SK-N-SH treated with all-trans-retinoic acid at 6 μM for 48 hours (cell line): ENCODE measurements around the gene TRIM75.

Experiments
- ATAC-seq: fragments of 200-7000 bp; cut with Tn5 transposase; 3 replicates; pipeline ENCODE4 v1.9.1; 2020; ENCODE audit warnings: mild to moderate bottlenecking, moderate library complexity
- ARNTL ChIP-seq: fragments of 450-650 bp; formaldehyde crosslinking; IDR thresholded peaks from 2 replicates; pipeline ENCODE4 v1.5.0; 2020; ENCODE audit warnings: low read depth, mild to moderate bottlenecking, moderate library complexity, borderline replicate concordance
- CREB5 ChIP-seq: fragments of 250-450 bp; sonication (Bioruptor Pico); IDR thresholded peaks from 2 replicates; pipeline ENCODE4 v1.5.1; 2020; ENCODE audit warnings: low read depth, mild to moderate bottlenecking, moderate library complexity
- CSDC2 ChIP-seq: fragments of 250-450 bp; sonication (Bioruptor Pico); IDR thresholded peaks from 2 replicates; pipeline ENCODE4 v1.5.0; 2020; ENCODE audit warnings: mild to moderate bottlenecking, moderate library complexity
- ESRRG ChIP-seq: fragments of 250-450 bp; sonication (Bioruptor Pico); IDR thresholded peaks from 2 replicates; pipeline ENCODE4 v1.6.1; 2021; ENCODE audit warnings: mild to moderate bottlenecking
- GLIS3 ChIP-seq: fragments of 250-450 bp; sonication (Bioruptor Pico); IDR thresholded peaks from 2 replicates; pipeline ENCODE4 v1.5.0; 2020; ENCODE audit warnings: mild to moderate bottlenecking, moderate library complexity
- ISL1 ChIP-seq: fragments of 250-450 bp; sonication (Bioruptor Pico); IDR thresholded peaks from 2 replicates; pipeline ENCODE4 v2.1.2; 2022; ENCODE audit warnings: mild to moderate bottlenecking, moderate library complexity
- PATZ1 ChIP-seq: fragments of 250-450 bp; sonication (Bioruptor Pico); IDR thresholded peaks from 2 replicates; pipeline ENCODE4 v1.8.0; 2020; ENCODE audit warnings: mild to moderate bottlenecking, moderate library complexity, borderline replicate concordance
- PPARA ChIP-seq: fragments of 250-450 bp; sonication (Bioruptor Pico); IDR thresholded peaks from 2 replicates; pipeline ENCODE4 v1.5.0; 2020; ENCODE audit warnings: mild to moderate bottlenecking, borderline replicate concordance
- RARB ChIP-seq: fragments of 250-450 bp; sonication (Bioruptor Pico); IDR thresholded peaks from 2 replicates; pipeline ENCODE4 v1.8.0; 2021; ENCODE audit warnings: mild to moderate bottlenecking, moderate library complexity
- TCF4 ChIP-seq: fragments of 250-450 bp; sonication (Bioruptor Pico); IDR thresholded peaks from 2 replicates; pipeline ENCODE4 v1.8.0; 2021; ENCODE audit warnings: mild to moderate bottlenecking, moderate library complexity, borderline replicate concordance
- TSHZ2 ChIP-seq: fragments of 250-450 bp; sonication (Bioruptor Pico); IDR thresholded peaks from 2 replicates; pipeline ENCODE4 v1.5.0; 2020; ENCODE audit warnings: mild to moderate bottlenecking, moderate library complexity
- ZC3H10 ChIP-seq: fragments of 250-450 bp; sonication (Bioruptor Pico); IDR thresholded peaks from 2 replicates; pipeline ENCODE4 v1.5.1; 2021; ENCODE audit warnings: mild to moderate bottlenecking, moderate library complexity
- ZFP3 ChIP-seq: fragments of 250-450 bp; sonication (Bioruptor Pico); IDR thresholded peaks from 2 replicates; pipeline ENCODE4 v1.5.0; 2020; ENCODE audit warnings: mild to moderate bottlenecking, moderate library complexity
- ZFP30 ChIP-seq: fragments of 450-650 bp; formaldehyde crosslinking; IDR thresholded peaks from 2 replicates; pipeline ENCODE4 v1.5.0; 2022; ENCODE audit warnings: mild to moderate bottlenecking, moderate library complexity
- ZNF565 ChIP-seq: fragments of 450-650 bp; formaldehyde crosslinking; conservative IDR thresholded peaks from 2 replicates; pipeline ENCODE4 v1.5.0; 2020; ENCODE audit warnings: low read depth, mild to moderate bottlenecking, moderate library complexity
- ZNF70 ChIP-seq: fragments of 450-650 bp; formaldehyde crosslinking; IDR thresholded peaks from 2 replicates; pipeline ENCODE4 v1.5.0; 2020; ENCODE audit warnings: mild to moderate bottlenecking, moderate library complexity
- ZNF8 ChIP-seq: fragments of 450-650 bp; formaldehyde crosslinking; IDR thresholded peaks from 2 replicates; pipeline ENCODE4 v1.5.0; 2020; ENCODE audit warnings: mild to moderate bottlenecking, moderate library complexity
- TF ChIP-seq, protein P1 (sequence below): fragments of 250-450 bp; sonication (Bioruptor Pico); IDR thresholded peaks from 2 replicates; pipeline ENCODE4 v1.8.0; 2021; ENCODE audit warnings: low read depth, mild to moderate bottlenecking, moderate library complexity, borderline replicate concordance
- TF ChIP-seq, protein P2 (sequence below): fragments of 250-450 bp; sonication (Bioruptor Pico); IDR thresholded peaks from 2 replicates; pipeline ENCODE4 v1.5.1; 2021; ENCODE audit warnings: mild to moderate bottlenecking, moderate library complexity

Gene TRIM75

GRCh38 chr4:165031436-165032211, 22.0 kb upstream of the TRIM75 start, which contains the start of gene TRIM60 (continued):
- TF ChIP-seq, protein P1, sequence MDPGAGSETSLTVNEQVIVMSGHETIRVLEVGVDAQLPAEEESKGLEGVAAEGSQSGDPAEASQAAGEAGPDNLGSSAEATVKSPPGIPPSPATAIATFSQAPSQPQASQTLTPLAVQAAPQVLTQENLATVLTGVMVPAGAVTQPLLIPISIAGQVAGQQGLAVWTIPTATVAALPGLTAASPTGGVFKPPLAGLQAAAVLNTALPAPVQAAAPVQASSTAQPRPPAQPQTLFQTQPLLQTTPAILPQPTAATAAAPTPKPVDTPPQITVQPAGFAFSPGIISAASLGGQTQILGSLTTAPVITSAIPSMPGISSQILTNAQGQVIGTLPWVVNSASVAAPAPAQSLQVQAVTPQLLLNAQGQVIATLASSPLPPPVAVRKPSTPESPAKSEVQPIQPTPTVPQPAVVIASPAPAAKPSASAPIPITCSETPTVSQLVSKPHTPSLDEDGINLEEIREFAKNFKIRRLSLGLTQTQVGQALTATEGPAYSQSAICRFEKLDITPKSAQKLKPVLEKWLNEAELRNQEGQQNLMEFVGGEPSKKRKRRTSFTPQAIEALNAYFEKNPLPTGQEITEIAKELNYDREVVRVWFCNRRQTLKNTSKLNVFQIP (CRISPR knock-in tag) = no peak

DNA sequence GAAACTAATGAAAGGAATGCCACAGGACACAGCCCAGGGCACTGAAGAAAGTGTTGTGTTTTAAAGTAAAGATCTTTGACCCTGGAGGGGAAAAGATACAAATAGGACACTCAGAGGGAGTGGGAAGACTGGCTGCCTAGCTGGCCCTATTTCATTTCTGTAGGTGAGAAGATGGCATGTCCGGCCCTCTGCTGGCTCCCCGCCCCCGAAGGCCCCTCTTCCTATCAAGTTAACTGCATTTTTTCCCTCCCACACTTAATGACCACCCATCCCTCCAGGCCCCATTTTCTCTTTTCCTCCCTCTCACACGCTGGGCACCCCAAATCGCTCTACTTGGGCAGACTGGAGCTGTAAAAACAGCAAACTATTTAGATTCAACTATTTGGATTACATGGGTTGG, 5.5 kb upstream of the TRIM75 start:
- TF ChIP-seq ZFP3 (CRISPR knock-in tag) (no peak), ISL1 (CRISPR knock-in tag) (no peak), ZC3H10 (CRISPR knock-in tag) (no peak), PPARA (CRISPR knock-in tag) (no peak), TSHZ2 (CRISPR knock-in tag) (no peak), CSDC2 (CRISPR knock-in tag) (no peak), PATZ1 (no peak), ZNF70 (CRISPR knock-in tag) (no peak), RARB (no peak), ESRRG (CRISPR knock-in tag) (no peak), TCF4 (CRISPR knock-in tag) (no peak), ARNTL (CRISPR knock-in tag) (no peak), ZFP30 (no peak), CREB5 (no peak), ZNF8 (CRISPR knock-in tag) (no peak)
- TF ChIP-seq, protein P2, sequence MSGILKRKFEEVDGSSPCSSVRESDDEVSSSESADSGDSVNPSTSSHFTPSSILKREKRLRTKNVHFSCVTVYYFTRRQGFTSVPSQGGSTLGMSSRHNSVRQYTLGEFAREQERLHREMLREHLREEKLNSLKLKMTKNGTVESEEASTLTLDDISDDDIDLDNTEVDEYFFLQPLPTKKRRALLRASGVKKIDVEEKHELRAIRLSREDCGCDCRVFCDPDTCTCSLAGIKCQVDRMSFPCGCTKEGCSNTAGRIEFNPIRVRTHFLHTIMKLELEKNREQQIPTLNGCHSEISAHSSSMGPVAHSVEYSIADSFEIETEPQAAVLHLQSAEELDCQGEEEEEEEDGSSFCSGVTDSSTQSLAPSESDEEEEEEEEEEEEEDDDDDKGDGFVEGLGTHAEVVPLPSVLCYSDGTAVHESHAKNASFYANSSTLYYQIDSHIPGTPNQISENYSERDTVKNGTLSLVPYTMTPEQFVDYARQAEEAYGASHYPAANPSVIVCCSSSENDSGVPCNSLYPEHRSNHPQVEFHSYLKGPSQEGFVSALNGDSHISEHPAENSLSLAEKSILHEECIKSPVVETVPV (CRISPR knock-in tag) = no peak
- no peak for ATAC-seq

GRCh38 chr4:165052627-165053026, 1.0 kb upstream of the TRIM75 start:
- no peak for TF ChIP-seq CSDC2 (CRISPR knock-in tag)
- TF ChIP-seq GLIS3 (CRISPR knock-in tag) = no peak
- TF ChIP-seq ESRRG (CRISPR knock-in tag) = no peak
- no peak for TF ChIP-seq ZNF565
- no peak for TF ChIP-seq TSHZ2 (CRISPR knock-in tag)
- no peak for TF ChIP-seq ZNF8 (CRISPR knock-in tag)
- TF ChIP-seq ZFP30 = no peak
- TF ChIP-seq RARB = no peak
- no peak; the same call in 2 of the 3 replicates for ATAC-seq
